ENCODE results near the gene HNRNPC. TPM values are rescaled to one million over a fixed set of nuclear protein-coding genes. Genes with fewer than 3 reads are reported as not detected.

HNRNPC gene
- 761 to 1,051 TPM (median 847 TPM) in 5 replicates for total RNA-seq (2022; extraction: Qiagen RNA extraction; ENCODE audit: low read depth)

GRCh38 chr14:21269252-21270046, at the start of gene HNRNPC:
Gene HNRNPC (minus strand): TSS chr14:21269442. CDS start chr14:21234193, 35,249 bp downstream.

GRCh38 chr14:21279783-21280182, 10.5 kb upstream of the HNRNPC start, which contains the start of gene RPGRIP1:
Gene RPGRIP1 (plus strand): TSS chr14:21280083. CDS start chr14:21287977, 7,894 bp downstream.

Other genes with a start within 250 kb of the HNRNPC start
- gene NDRG2, start 244.4 kb downstream of the HNRNPC start, total RNA-seq (2022; extraction: Qiagen RNA extraction; ENCODE audit: low read depth): 3.0 to 4.4 TPM (median 3.2 TPM) in 5 replicates
- gene TPPP2, start 239.2 kb downstream of the HNRNPC start, total RNA-seq (2022; extraction: Qiagen RNA extraction; ENCODE audit: low read depth): not detected in 5 replicates
- gene RNASE13, start 234.6 kb downstream of the HNRNPC start, total RNA-seq (2022; extraction: Qiagen RNA extraction; ENCODE audit: low read depth): not detected in 5 replicates
- gene RNASE7, start 227.1 kb downstream of the HNRNPC start, total RNA-seq (2022; extraction: Qiagen RNA extraction; ENCODE audit: low read depth): not detected in 5 replicates
- gene RNASE8, start 211.6 kb downstream of the HNRNPC start, total RNA-seq (2022; extraction: Qiagen RNA extraction; ENCODE audit: low read depth): not detected in 5 replicates
- gene ARHGEF40, start 199.1 kb downstream of the HNRNPC start, total RNA-seq (2022; extraction: Qiagen RNA extraction; ENCODE audit: low read depth): 8.7 to 14.2 TPM (median 11.2 TPM) in 5 replicates
- gene ZNF219, start 170.8 kb downstream of the HNRNPC start, total RNA-seq (2022; extraction: Qiagen RNA extraction; ENCODE audit: low read depth): 17.5 to 33.5 TPM (median 29.2 TPM) in 5 replicates
- gene TMEM253, start 168.4 kb downstream of the HNRNPC start, total RNA-seq (2022; extraction: Qiagen RNA extraction; ENCODE audit: low read depth): 0.53 to 1.3 TPM (median 0.85 TPM) in 5 replicates
- gene OR5AU1, start 113.4 kb downstream of the HNRNPC start, total RNA-seq (2022; extraction: Qiagen RNA extraction; ENCODE audit: low read depth): not detected in 5 replicates
- gene RPGRIP1, start 10.6 kb upstream of the HNRNPC start, total RNA-seq (2022; extraction: Qiagen RNA extraction; ENCODE audit: low read depth): 0.07 to 0.71 TPM (median 0.23 TPM) in 5 replicates
- gene SUPT16H, start 114.6 kb upstream of the HNRNPC start, total RNA-seq (2022; extraction: Qiagen RNA extraction; ENCODE audit: low read depth): 101 to 123 TPM (median 108 TPM) in 5 replicates
- gene CHD8, start 186.7 kb upstream of the HNRNPC start, total RNA-seq (2022; extraction: Qiagen RNA extraction; ENCODE audit: low read depth): 39.2 to 42.9 TPM (median 40.5 TPM) in 5 replicates
- 9.8 to 15.8 TPM (median 13.0 TPM) in 5 replicates for gene RAB2B, start 207.5 kb upstream of the HNRNPC start, total RNA-seq (2022; extraction: Qiagen RNA extraction; ENCODE audit: low read depth)
- 51.2 to 70.3 TPM (median 65.6 TPM) in 5 replicates for gene TOX4, start 207.8 kb upstream of the HNRNPC start, total RNA-seq (2022; extraction: Qiagen RNA extraction; ENCODE audit: low read depth)
- gene METTL3, start 241.9 kb upstream of the HNRNPC start, total RNA-seq (2022; extraction: Qiagen RNA extraction; ENCODE audit: low read depth): 41.2 to 51.9 TPM (median 49.7 TPM) in 5 replicates

Data from A549 treated with RU486 at 1 μM for 4 hours (cell line).